Pulmonary artery endothelial cell (primary cell): ENCODE data around the gene IGFBP2. TPM values are rescaled to one million over a fixed set of nuclear protein-coding genes. Genes with fewer than 3 reads are reported as not detected.
A peak's percentile ranks its signal among the peaks of the same experiment; 100 is the strongest.

Experiments used
- DNase-seq: peaks from one replicate; pipeline ENCODE4 v3.0.0-alpha.2; 2011; ENCODE audit warnings: low read depth, low spot score
- total RNA-seq: library from RNA; depleted of rRNA; stranded (reverse); fragments of >200 nt; gene quantifications from 2 replicates; pipeline ENCODE4 v1.2.3, GENCODE V29; 2014

IGFBP2 gene
- total RNA-seq, 1 donor from 2014 or later: 60.4 TPM

GRCh38 chr2:216681683-216682082 is 48.5 kb downstream of the IGFBP2 start:
- no peak for DNase-seq

GRCh38 chr2:216683846-216684245 is 50.6 kb downstream of the IGFBP2 start:
- DNase-seq: no peak

- no peak for DNase-seq
Observed at GRCh38 chr2:216685327-216685875, 52.2 kb downstream of the IGFBP2 start.

GRCh38 chr2:216687111-216687510 is 53.9 kb downstream of the IGFBP2 start:
- DNase-seq: no peak

GRCh38 chr2:216687646-216688045 is 54.4 kb downstream of the IGFBP2 start:
- DNase-seq: no peak

GRCh38 chr2:216688731-216689340 is 55.6 kb downstream of the IGFBP2 start:
- no peak for DNase-seq

GRCh38 chr2:216689397-216689796 is 56.2 kb downstream of the IGFBP2 start:
- no peak for DNase-seq

- no peak for DNase-seq
Observed at GRCh38 chr2:216690456-216690852, 57.2 kb downstream of the IGFBP2 start.

GRCh38 chr2:216690853-216691741 is 57.9 kb downstream of the IGFBP2 start:
- DNase-seq: no peak

GRCh38 chr2:216692636-216693413 is 59.6 kb downstream of the IGFBP2 start:
- DNase-seq: no peak

GRCh38 chr2:216693414-216694080 is 60.3 kb downstream of the IGFBP2 start:
- no peak for DNase-seq

- DNase-seq: no peak
Observed at GRCh38 chr2:216694082-216694825, 61.0 kb downstream of the IGFBP2 start.

- DNase-seq: no peak
Observed at GRCh38 chr2:216694826-216695217, 61.6 kb downstream of the IGFBP2 start.

- DNase-seq: no peak
Observed at GRCh38 chr2:216695401-216695821, 62.2 kb downstream of the IGFBP2 start, which contains the start of gene IGFBP5. IGFBP5 (minus strand) TSS chr2:216695549; CDS start chr2:216694775, 774 bp downstream.

- DNase-seq: no peak
Observed at GRCh38 chr2:216696321-216696720, 63.1 kb downstream of the IGFBP2 start.

GRCh38 chr2:216696751-216697560 is 63.7 kb downstream of the IGFBP2 start:
- no peak for DNase-seq

GRCh38 chr2:216698293-216698692 is 65.1 kb downstream of the IGFBP2 start:
- DNase-seq: no peak

GRCh38 chr2:216698895-216699294 is 65.7 kb downstream of the IGFBP2 start:
- peak; percentile 11 for DNase-seq

GRCh38 chr2:216700088-216700567 is 66.9 kb downstream of the IGFBP2 start:
- DNase-seq: no peak
